WTC11 (cell line): ENCODE measurements around the gene ABHD10.

Experiments
- ATF3 ChIP-seq: sonication (generic); formaldehyde crosslinking; conservative IDR thresholded peaks from 2 replicates; pipeline ENCODE4 v1.8.1; 2022; ENCODE audit warnings: mild to moderate bottlenecking, missing genetic modification reagents
- CDX4 ChIP-seq: fragments of 250-450 bp; sonication (Bioruptor Pico); IDR thresholded peaks from 2 replicates; pipeline ENCODE4 v1.9.0; 2021; ENCODE audit warnings: moderate library complexity, mild to moderate bottlenecking, inconsistent platforms, borderline replicate concordance
- CREM ChIP-seq: sonication (generic); formaldehyde crosslinking; IDR thresholded peaks from 2 replicates; pipeline ENCODE4 v1.8.1; 2022; ENCODE audit warnings: mild to moderate bottlenecking, missing genetic modification reagents, moderate library complexity
- CTCF ChIP-seq: fragments of 200-600 bp; IDR thresholded peaks from 2 replicates; pipeline ENCODE4 v1.8.0; 2022; ENCODE audit warnings: antibody characterized with exemption
- E2F1 ChIP-seq: sonication (generic); formaldehyde crosslinking; IDR thresholded peaks from 2 replicates; pipeline ENCODE4 v1.8.0; 2022; ENCODE audit warnings: mild to moderate bottlenecking, missing genetic modification reagents
- ELF4 ChIP-seq: sonication (generic); formaldehyde crosslinking; IDR thresholded peaks from 2 replicates; pipeline ENCODE4 v1.8.1; 2022; ENCODE audit warnings: low read depth, mild to moderate bottlenecking, moderate library complexity, missing genetic modification reagents
- ETV6 ChIP-seq: sonication (generic); formaldehyde crosslinking; IDR thresholded peaks from 2 replicates; pipeline ENCODE4 v1.8.1; 2022; ENCODE audit warnings: mild to moderate bottlenecking, missing genetic modification reagents
- FOXP4 ChIP-seq: sonication (generic); formaldehyde crosslinking; IDR thresholded peaks from 2 replicates; pipeline ENCODE4 v1.8.0; 2022; ENCODE audit warnings: mild to moderate bottlenecking, missing genetic modification reagents
- HMGXB4 ChIP-seq: sonication (generic); formaldehyde crosslinking; IDR thresholded peaks from 2 replicates; pipeline ENCODE4 v1.8.1; 2023; ENCODE audit warnings: mild to moderate bottlenecking, moderate library complexity, missing genetic modification reagents
- MAX ChIP-seq: sonication (generic); formaldehyde crosslinking; IDR thresholded peaks from 2 replicates; pipeline ENCODE4 v1.8.0; 2022; ENCODE audit warnings: mild to moderate bottlenecking, missing genetic modification reagents
- NR1H2 ChIP-seq: sonication (generic); formaldehyde crosslinking; IDR thresholded peaks from 2 replicates; pipeline ENCODE4 v1.9.0; 2021; ENCODE audit warnings: mild to moderate bottlenecking, moderate library complexity, missing genetic modification reagents
- USF2 ChIP-seq: sonication (generic); formaldehyde crosslinking; IDR thresholded peaks from 2 replicates; pipeline ENCODE4 v1.8.1; 2023; ENCODE audit warnings: mild to moderate bottlenecking, missing genetic modification reagents, moderate library complexity
- ZMAT4 ChIP-seq: fragments of 250-450 bp; sonication (Bioruptor Pico); IDR thresholded peaks from 2 replicates; pipeline ENCODE4 v1.9.0; 2021; ENCODE audit warnings: mild to moderate bottlenecking

- TF ChIP-seq ATF3 (CRISPR knock-in tag) = no peak
- TF ChIP-seq USF2 (CRISPR knock-in tag) = no peak
- no peak for TF ChIP-seq NR1H2 (CRISPR knock-in tag)
- TF ChIP-seq FOXP4 (CRISPR knock-in tag) = no peak
- TF ChIP-seq E2F1 (CRISPR knock-in tag) = no peak
- TF ChIP-seq MAX (CRISPR knock-in tag) = no peak
- no peak for TF ChIP-seq CTCF
- no peak for TF ChIP-seq CREM (CRISPR knock-in tag)
- TF ChIP-seq HMGXB4 (CRISPR knock-in tag) = no peak
- no peak for TF ChIP-seq ETV6
- TF ChIP-seq ZMAT4 (CRISPR knock-in tag) = no peak
- TF ChIP-seq CDX4 (CRISPR knock-in tag) = no peak
- TF ChIP-seq ELF4 = no peak
Measured at GRCh38 chr3:111967068-111967467, 11.8 kb upstream of the ABHD10 start.
